Measurements from ENCODE around the gene PRC1.
A peak's percentile ranks its signal among the peaks of the same experiment; 100 is the strongest.
"Not testable (repeated sequence)": the region's sequence is repeated elsewhere in the genome, so short reads cannot be mapped to it uniquely, and the experiment has no call there.

Gene PRC1

GRCh38 chr15:90994417-90995311 is at the start of gene PRC1:
Gene PRC1 (minus strand): TSS chr15:90994535. CDS start chr15:90994417, 118 bp downstream.
- DNase-seq: peak; percentile 100

GRCh38 chr15:91043202-91043874 is 49.0 kb upstream of the PRC1 start:
- no peak for DNase-seq

- DNase-seq: no peak
Observed at GRCh38 chr15:91040856-91041255, 46.5 kb upstream of the PRC1 start.

GRCh38 chr15:91039996-91040395 is 45.7 kb upstream of the PRC1 start:
- DNase-seq: no peak

- DNase-seq: peak; percentile 92
Observed at GRCh38 chr15:91032919-91033803, 38.8 kb upstream of the PRC1 start.

GRCh38 chr15:91031796-91032195 is 37.5 kb upstream of the PRC1 start:
- DNase-seq: no peak

GRCh38 chr15:91027677-91028076 is 33.3 kb upstream of the PRC1 start:
- DNase-seq: no peak

- no peak for DNase-seq
Observed at GRCh38 chr15:91023720-91024119, 29.4 kb upstream of the PRC1 start.

GRCh38 chr15:91022832-91023129 is 28.4 kb upstream of the PRC1 start:
- no peak for DNase-seq

- DNase-seq: peak; percentile 92
Observed at GRCh38 chr15:91022075-91022831, 27.9 kb upstream of the PRC1 start, which contains the start of gene VPS33B. Gene VPS33B (minus strand): TSS chr15:91022594. CDS start chr15:91022249, 345 bp downstream.

GRCh38 chr15:91021516-91022074 is 27.3 kb upstream of the PRC1 start:
- DNase-seq: no peak

GRCh38 chr15:91018158-91018557 is 23.8 kb upstream of the PRC1 start:
- DNase-seq: no peak

GRCh38 chr15:91017716-91018115 is 23.4 kb upstream of the PRC1 start:
- no peak for DNase-seq

GRCh38 chr15:91013701-91014100 is 19.4 kb upstream of the PRC1 start:
- DNase-seq: not testable (repeated sequence)

GRCh38 chr15:91007266-91007665 is 12.9 kb upstream of the PRC1 start:
- DNase-seq: no peak

GRCh38 chr15:91001209-91001608 is 6.9 kb upstream of the PRC1 start:
- no peak for DNase-seq

GRCh38 chr15:90998737-90999136 is 4.4 kb upstream of the PRC1 start:
- no peak for DNase-seq

- DNase-seq: peak; percentile 36
Observed at GRCh38 chr15:90994059-90994416, 297 bp downstream of the PRC1 start.

- DNase-seq: no peak
Observed at GRCh38 chr15:90991587-90992285, 2.6 kb downstream of the PRC1 start.

GRCh38 chr15:90990446-90990845 is 3.9 kb downstream of the PRC1 start:
- DNase-seq: no peak

- no peak for DNase-seq
Observed at GRCh38 chr15:90989040-90989768, 5.1 kb downstream of the PRC1 start.

Measured in RPMI8226 (cell line).